ENCODE results near the gene MUC22.
A peak's percentile ranks its signal among the peaks of the same experiment; 100 is the strongest.

MUC22 gene

DNA sequence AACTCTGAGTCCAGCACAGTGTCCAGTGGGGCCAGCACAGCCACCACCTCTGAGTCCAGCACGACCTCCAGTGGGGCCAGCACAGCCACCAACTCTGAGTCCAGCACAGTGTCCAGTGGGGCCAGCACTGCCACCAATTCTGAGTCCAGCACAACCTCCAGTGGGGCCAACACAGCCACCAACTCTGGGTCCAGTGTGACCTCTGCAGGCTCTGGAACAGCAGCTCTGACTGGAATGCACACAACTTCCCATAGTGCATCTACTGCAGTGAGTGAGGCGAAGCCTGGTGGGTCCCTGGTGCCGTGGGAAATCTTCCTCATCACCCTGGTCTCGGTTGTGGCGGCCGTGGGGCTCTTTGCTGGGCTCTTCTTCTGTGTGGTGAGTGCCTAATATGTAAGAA is 23.0 kb upstream of the MUC22 start:
- Histone ChIP-seq H3K9ac (ENCODE audit: low read length) (no peak overlapping the region), H3K9me3 (ENCODE audit: low read length) (no peaks in the 10 kb centered on the region), H3K4me3 (ENCODE audit: low read depth, low read length, poor library complexity, severe bottlenecking) (no peak overlapping the region), H3K36me3 (ENCODE audit: insufficient read depth, low read length) (no peaks in the 10 kb centered on the region), H3K27me3 (ENCODE audit: insufficient read depth, low read length) (no peaks in the 10 kb centered on the region; the same call in 1 of the 2 replicates), H3K27ac (ENCODE audit: low read depth, low read length, poor library complexity, severe bottlenecking) (no peak overlapping the region), H3K4me2 (ENCODE audit: low read length) (no peak overlapping the region), H3K79me2 (ENCODE audit: insufficient read depth, low read length) (no peaks in the 10 kb centered on the region), H4K20me1 (ENCODE audit: insufficient read depth, low read length) (no peaks in the 10 kb centered on the region), H3K4me1 (ENCODE audit: insufficient read depth, low read length, severe bottlenecking) (no peaks in the 10 kb centered on the region), H3K9me2 (ENCODE audit: low read depth, low read length) (no peaks in the 10 kb centered on the region), H2AFZ (ENCODE audit: low read length) (no peak overlapping the region), H3F3A (ENCODE audit: insufficient read depth, low read length) (no peaks in the 10 kb centered on the region)
- TF ChIP-seq, protein P1, sequence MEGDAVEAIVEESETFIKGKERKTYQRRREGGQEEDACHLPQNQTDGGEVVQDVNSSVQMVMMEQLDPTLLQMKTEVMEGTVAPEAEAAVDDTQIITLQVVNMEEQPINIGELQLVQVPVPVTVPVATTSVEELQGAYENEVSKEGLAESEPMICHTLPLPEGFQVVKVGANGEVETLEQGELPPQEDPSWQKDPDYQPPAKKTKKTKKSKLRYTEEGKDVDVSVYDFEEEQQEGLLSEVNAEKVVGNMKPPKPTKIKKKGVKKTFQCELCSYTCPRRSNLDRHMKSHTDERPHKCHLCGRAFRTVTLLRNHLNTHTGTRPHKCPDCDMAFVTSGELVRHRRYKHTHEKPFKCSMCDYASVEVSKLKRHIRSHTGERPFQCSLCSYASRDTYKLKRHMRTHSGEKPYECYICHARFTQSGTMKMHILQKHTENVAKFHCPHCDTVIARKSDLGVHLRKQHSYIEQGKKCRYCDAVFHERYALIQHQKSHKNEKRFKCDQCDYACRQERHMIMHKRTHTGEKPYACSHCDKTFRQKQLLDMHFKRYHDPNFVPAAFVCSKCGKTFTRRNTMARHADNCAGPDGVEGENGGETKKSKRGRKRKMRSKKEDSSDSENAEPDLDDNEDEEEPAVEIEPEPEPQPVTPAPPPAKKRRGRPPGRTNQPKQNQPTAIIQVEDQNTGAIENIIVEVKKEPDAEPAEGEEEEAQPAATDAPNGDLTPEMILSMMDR (IDR thresholded peaks at IDR 0.05; ENCODE audit: low read length) = no peak
- no peak for TF ChIP-seq EZH2 (IDR thresholded peaks at IDR 0.05; ENCODE audit: borderline replicate concordance, low read length)

DNA sequence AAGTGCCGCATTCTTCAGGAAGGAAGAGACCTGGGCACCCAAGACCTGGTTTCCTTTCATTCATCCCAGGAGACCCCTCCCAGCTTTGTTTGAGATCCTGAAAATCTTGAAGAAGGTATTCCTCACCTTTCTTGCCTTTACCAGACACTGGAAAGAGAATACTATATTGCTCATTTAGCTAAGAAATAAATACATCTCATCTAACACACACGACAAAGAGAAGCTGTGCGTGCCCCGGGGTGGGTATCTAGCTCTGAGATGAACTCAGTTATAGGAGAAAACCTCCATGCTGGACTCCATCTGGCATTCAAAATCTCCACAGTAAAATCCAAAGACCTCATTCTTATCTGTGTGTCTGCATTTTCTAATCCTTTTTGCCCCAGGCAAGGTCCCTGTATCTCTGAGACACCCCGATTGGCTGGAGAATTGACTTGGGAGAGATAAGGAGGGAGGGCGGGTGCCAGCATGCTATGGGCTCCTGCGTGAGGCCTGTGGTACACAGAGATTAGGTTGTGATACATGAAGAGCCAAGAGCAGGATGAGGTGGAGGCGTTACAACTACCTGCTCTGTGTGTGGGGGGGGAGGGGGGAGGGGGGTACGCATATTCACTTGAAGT is 22.0 kb upstream of the MUC22 start:
- Histone ChIP-seq H3K27ac (ENCODE audit: low read depth, low read length, poor library complexity, severe bottlenecking) (no peak overlapping the region), H3K9me3 (ENCODE audit: low read length) (no peaks in the 10 kb centered on the region), H3K4me3 (ENCODE audit: low read depth, low read length, poor library complexity, severe bottlenecking) (no peak overlapping the region), H4K20me1 (ENCODE audit: insufficient read depth, low read length) (no peaks in the 10 kb centered on the region), H3F3A (ENCODE audit: insufficient read depth, low read length) (no peaks in the 10 kb centered on the region), H3K4me2 (ENCODE audit: low read length) (no peak overlapping the region), H3K27me3 (ENCODE audit: insufficient read depth, low read length) (no peaks in the 10 kb centered on the region), H3K9ac (ENCODE audit: low read length) (no peak overlapping the region), H3K4me1 (ENCODE audit: insufficient read depth, low read length, severe bottlenecking) (no peaks in the 10 kb centered on the region), H3K9me2 (ENCODE audit: low read depth, low read length) (no peaks in the 10 kb centered on the region), H3K79me2 (ENCODE audit: insufficient read depth, low read length) (no peaks in the 10 kb centered on the region), H2AFZ (ENCODE audit: low read length) (no peak overlapping the region), H3K36me3 (ENCODE audit: insufficient read depth, low read length) (no peaks in the 10 kb centered on the region)
- no peak for TF ChIP-seq EZH2 (IDR thresholded peaks at IDR 0.05; ENCODE audit: borderline replicate concordance, low read length)
- TF ChIP-seq, protein P1 (IDR thresholded peaks at IDR 0.05; ENCODE audit: low read length) = no peak

DNA sequence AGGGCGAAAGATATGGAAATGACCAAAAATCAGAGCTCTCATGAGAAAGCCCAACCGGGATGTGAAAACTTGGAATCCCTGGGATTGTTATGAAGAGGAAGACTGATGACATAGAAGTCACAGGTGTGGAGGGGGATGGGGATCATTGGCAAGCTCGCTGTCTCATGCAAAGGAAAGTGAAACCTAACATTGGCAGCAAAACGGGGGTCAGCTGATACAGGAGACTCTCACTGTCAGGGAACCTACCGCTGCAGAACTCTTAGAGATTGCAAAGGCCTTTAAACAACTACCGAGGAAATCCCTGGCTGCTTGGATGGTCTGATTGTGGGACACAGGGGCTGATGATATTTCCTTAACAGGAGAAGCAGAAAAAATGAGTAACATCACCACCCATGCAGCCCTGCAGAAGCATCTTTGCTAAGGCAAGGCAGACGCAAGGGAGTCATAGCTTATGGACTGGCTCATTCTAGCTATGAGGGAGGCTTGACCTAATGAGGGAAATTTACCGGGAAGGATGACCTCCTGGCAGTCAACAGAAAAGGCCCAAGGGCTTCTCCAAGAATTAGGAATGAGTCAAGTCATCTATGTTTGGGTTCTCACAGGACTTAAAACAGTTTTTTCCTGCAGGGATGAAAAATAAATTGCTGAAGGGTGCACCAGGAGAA is 19.7 kb upstream of the MUC22 start:
- no peak overlapping the region for H3K27ac ChIP-seq (ENCODE audit: low read depth, low read length, poor library complexity, severe bottlenecking)
- TF ChIP-seq, protein P1 (IDR thresholded peaks at IDR 0.05; ENCODE audit: low read length) = no peak
- no peak for TF ChIP-seq EZH2 (IDR thresholded peaks at IDR 0.05; ENCODE audit: borderline replicate concordance, low read length)
- no peaks in the 10 kb centered on the region for H3K27me3 ChIP-seq (ENCODE audit: insufficient read depth, low read length)
- H3K36me3 ChIP-seq (ENCODE audit: insufficient read depth, low read length) = no peaks in the 10 kb centered on the region
- H3F3A ChIP-seq (ENCODE audit: insufficient read depth, low read length) = no peaks in the 10 kb centered on the region
- H3K9me3 ChIP-seq (ENCODE audit: low read length) = no peaks in the 10 kb centered on the region
- no peak overlapping the region for H3K9ac ChIP-seq (ENCODE audit: low read length)
- H3K4me2 ChIP-seq (ENCODE audit: low read length) = peak overlapping the region; percentile 27; the same call in 1 of the 2 replicates
- no peak overlapping the region for H2AFZ ChIP-seq (ENCODE audit: low read length)
- no peak overlapping the region for H3K4me3 ChIP-seq (ENCODE audit: low read depth, low read length, poor library complexity, severe bottlenecking)
- no peaks in the 10 kb centered on the region for H3K9me2 ChIP-seq (ENCODE audit: low read depth, low read length)
- H3K79me2 ChIP-seq (ENCODE audit: insufficient read depth, low read length) = no peaks in the 10 kb centered on the region
- no peaks in the 10 kb centered on the region for H4K20me1 ChIP-seq (ENCODE audit: insufficient read depth, low read length)
- no peaks in the 10 kb centered on the region for H3K4me1 ChIP-seq (ENCODE audit: insufficient read depth, low read length, severe bottlenecking)
